Neuron (in vitro differentiated cells): ENCODE measurements around the gene PPP2R2C.

ENCODE experiments used
- H2AFZ ChIP-seq: one replicate; pipeline ENCODE4 v1.6.1; 2013; ENCODE audit warnings: low read depth, mild to moderate bottlenecking, inconsistent platforms, low read length, moderate library complexity
- H3K27me3 ChIP-seq: one replicate; pipeline ENCODE4 v1.6.1; 2013; ENCODE audit warnings: low read length; ENCODE audit not compliant: insufficient read depth
- H3K36me3 ChIP-seq: one replicate; pipeline ENCODE4 v1.6.1; 2013; ENCODE audit warnings: low read length; ENCODE audit not compliant: insufficient read depth
- H3K4me1 ChIP-seq: one replicate; pipeline ENCODE4 v1.6.1; 2013; ENCODE audit warnings: low read length; ENCODE audit not compliant: insufficient read depth
- H3K4me3 ChIP-seq: 2 replicates; pipeline ENCODE4 v1.5.1; 2013; ENCODE audit warnings: mild to moderate bottlenecking, low read length, moderate library complexity
- H3K9me3 ChIP-seq: one replicate; pipeline ENCODE4 v1.6.1; 2013; ENCODE audit warnings: low read length

PPP2R2C gene

DNA sequence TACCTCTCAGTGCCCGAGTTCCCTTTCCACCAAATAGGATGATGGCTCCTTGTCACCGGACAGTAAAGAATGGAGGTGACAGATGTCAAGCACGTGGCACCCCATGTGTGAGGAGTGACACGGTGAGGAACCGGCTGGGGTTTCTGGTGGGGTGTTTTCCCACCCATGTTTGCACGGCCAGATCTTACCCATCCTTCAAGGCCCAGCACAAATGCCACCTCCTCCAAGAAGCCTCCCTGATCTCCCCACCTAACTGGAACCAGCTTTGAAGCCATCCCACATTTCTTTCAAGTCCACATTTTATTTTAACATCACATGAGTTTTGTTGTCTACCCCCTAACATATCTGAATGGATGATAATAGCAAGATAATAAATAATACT, 139.8 kb downstream of the PPP2R2C start:
- no peaks in the 10 kb centered on the region for H3K9me3 ChIP-seq
- H3K4me3 ChIP-seq: no peak overlapping the region
- no peaks in the 10 kb centered on the region for H3K36me3 ChIP-seq
- peaks cover 27% of the 10 kb centered on the region for H3K27me3 ChIP-seq
- no peak overlapping the region for H2AFZ ChIP-seq
- H3K4me1 ChIP-seq: no peaks in the 10 kb centered on the region

DNA sequence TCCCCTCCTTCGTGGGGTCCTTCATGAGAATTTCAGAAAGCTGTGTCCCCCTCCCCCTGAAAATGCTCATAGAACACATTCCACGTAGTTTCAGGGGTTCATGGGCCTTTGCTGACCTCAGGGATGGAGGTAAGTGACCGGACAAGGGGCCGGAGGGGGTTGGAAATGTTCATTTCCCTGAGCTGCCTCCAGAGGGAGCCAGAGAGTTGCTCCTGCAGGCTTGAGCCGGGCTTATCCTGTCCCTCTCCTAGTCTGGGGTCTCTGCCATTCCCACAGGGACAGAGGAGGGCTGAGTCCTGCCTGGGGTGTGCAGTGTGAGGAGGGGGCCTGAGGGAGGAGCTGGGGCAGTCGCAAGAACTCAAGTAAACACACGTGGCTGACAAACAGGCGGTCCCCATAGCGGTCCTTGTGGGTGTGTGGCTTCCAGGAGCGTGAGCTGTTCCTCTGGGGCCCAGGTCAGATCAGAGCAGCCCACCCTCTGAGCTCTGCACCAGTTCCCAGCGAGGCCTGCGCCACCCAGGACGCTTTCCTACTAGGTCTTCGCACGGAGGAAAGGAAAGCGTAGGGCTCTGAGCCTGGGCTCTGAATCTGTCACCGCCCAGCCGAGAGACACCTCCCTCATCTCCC, 140.3 kb downstream of the PPP2R2C start:
- H3K27me3 ChIP-seq: peaks cover 22% of the 10 kb centered on the region
- no peak overlapping the region for H3K4me3 ChIP-seq
- H3K4me1 ChIP-seq: no peaks in the 10 kb centered on the region
- no peaks in the 10 kb centered on the region for H3K36me3 ChIP-seq
- no peaks in the 10 kb centered on the region for H3K9me3 ChIP-seq
- no peak overlapping the region for H2AFZ ChIP-seq

DNA sequence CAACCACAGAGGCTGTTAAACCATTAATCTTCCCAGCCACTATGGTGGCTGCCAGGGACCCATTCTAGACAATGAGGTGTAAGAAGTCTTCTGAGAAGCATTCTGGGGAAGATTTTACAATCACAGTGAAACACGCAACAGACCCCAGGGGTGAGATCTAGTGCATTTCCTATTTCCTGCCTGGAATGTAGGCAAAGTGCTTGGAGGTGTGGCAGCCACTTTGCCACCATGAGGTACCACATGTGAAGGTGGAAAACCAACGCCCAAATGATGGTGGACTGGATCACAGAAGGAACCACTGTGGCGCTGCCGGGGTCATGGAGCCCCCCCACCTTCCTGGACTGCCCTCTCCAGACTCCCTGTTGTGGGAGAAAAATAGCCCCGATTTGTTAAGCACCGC, 140.9 kb downstream of the PPP2R2C start:
- no peak overlapping the region for H3K4me3 ChIP-seq

DNA sequence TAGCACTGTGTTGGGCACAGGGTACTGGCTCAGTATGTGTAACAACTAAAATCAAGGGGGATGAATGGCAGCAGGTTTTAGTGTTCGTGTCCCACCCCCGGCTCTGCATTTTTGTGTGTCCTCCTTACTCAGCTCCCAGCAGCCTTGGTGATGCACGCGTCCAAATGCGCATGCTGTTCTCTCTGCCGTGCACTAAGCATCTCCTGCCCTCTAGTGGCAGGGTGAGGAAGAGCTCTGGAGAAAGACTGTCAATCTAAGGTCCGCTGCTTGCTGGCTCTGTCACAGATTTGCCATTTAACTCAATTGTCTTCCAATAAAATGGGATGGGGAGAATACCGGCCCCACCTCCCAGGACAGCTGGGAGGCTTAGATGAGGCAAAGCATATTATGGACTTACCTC, 141.4 kb downstream of the PPP2R2C start:
- H3K4me3 ChIP-seq: no peak overlapping the region
- H3K36me3 ChIP-seq: no peaks in the 10 kb centered on the region
- H3K4me1 ChIP-seq: no peaks in the 10 kb centered on the region
- no peak overlapping the region for H2AFZ ChIP-seq
- no peaks in the 10 kb centered on the region for H3K9me3 ChIP-seq
- peaks cover 22% of the 10 kb centered on the region for H3K27me3 ChIP-seq

More for the DNA sequence above, 140.9 kb downstream of the PPP2R2C start:
- Histone ChIP-seq H3K36me3 (no peaks in the 10 kb centered on the region), H3K4me1 (no peaks in the 10 kb centered on the region), H3K27me3 (peaks cover 22% of the 10 kb centered on the region), H2AFZ (no peak overlapping the region), H3K9me3 (no peaks in the 10 kb centered on the region)

DNA sequence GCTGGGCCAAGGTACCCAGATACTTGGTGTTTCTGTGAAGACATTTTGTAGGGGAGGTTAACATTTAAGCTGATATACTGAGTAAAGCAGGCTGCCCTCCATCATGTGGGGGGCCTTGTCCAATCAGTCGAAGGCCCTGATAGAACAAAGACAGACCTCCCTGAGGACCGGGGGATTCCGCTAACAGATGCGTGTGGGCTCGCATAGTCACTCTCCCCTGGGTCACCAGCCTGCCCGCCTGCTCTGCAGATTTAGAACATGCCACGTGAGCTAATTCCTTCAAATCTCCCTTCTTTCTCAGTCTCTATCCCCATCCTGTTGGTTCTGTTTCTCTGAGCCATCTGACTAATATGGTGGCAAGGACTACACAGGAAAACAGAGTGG, 142.0 kb downstream of the PPP2R2C start:
- Histone ChIP-seq H2AFZ (no peak overlapping the region), H3K4me1 (peaks cover 6% of the 10 kb centered on the region), H3K27me3 (peaks cover 22% of the 10 kb centered on the region), H3K4me3 (no peak overlapping the region), H3K36me3 (no peaks in the 10 kb centered on the region), H3K9me3 (no peaks in the 10 kb centered on the region)

GRCh38 chr4:6329478-6330383, 142.7 kb downstream of the PPP2R2C start:
- H3K36me3 ChIP-seq: no peaks in the 10 kb centered on the region
- no peak overlapping the region for H3K4me3 ChIP-seq
- no peaks in the 10 kb centered on the region for H3K9me3 ChIP-seq

GRCh38 chr4:6328526-6328925, 143.9 kb downstream of the PPP2R2C start:
- H3K4me3 ChIP-seq: no peak overlapping the region
- H2AFZ ChIP-seq: no peak overlapping the region
- H3K27me3 ChIP-seq: peaks cover 22% of the 10 kb centered on the region
- H3K36me3 ChIP-seq: no peaks in the 10 kb centered on the region
- no peaks in the 10 kb centered on the region for H3K9me3 ChIP-seq
- H3K4me1 ChIP-seq: peaks cover 13% of the 10 kb centered on the region

More at GRCh38 chr4:6329478-6330383, 142.7 kb downstream of the PPP2R2C start:
- no peak overlapping the region for H2AFZ ChIP-seq
- peaks cover 12% of the 10 kb centered on the region for H3K4me1 ChIP-seq
- H3K27me3 ChIP-seq: peaks cover 22% of the 10 kb centered on the region

GRCh38 chr4:6327220-6327917, 145.0 kb downstream of the PPP2R2C start:
- Histone ChIP-seq H3K4me3 (no peak overlapping the region), H3K36me3 (no peaks in the 10 kb centered on the region), H3K27me3 (peaks cover 22% of the 10 kb centered on the region), H2AFZ (no peak overlapping the region), H3K4me1 (peaks cover 13% of the 10 kb centered on the region), H3K9me3 (no peaks in the 10 kb centered on the region)

DNA sequence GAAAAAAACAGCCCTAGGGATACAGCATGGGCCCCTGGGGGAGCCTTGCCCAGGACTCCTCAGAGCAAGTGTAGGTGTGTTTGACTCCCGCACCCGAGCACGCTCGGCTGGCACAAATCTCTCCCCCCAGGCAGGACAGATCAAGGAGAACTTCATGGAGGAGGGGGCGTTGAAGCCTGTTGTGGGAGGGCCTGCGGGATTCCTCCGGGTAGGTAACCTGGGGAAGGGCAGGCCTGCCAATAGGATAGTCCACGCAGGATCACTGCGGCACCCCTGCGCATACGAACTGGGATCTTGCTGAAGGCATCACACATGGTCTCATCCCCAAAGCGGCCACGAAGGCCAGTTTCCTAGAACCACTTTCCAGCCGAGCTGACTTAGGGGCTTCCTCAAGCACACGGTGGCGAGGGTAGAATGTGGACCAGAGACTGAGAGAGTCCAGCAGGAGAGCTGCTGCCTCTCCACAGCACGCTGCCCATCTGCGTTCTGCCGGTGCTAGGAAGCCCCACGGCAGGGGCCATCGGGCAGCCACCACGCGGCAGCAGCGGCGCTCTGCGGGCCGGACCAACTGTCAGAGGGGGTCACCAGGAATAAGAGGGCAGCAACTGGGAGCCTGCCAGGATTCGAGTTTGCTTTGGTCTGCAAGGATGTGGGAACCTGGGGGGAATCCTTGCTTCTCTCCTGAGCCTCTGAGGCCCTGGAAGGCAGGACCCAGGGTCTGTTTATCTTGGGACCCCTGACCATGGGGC, 145.9 kb downstream of the PPP2R2C start:
- no peak overlapping the region for H2AFZ ChIP-seq
- H3K4me1 ChIP-seq: peaks cover 13% of the 10 kb centered on the region

DNA sequence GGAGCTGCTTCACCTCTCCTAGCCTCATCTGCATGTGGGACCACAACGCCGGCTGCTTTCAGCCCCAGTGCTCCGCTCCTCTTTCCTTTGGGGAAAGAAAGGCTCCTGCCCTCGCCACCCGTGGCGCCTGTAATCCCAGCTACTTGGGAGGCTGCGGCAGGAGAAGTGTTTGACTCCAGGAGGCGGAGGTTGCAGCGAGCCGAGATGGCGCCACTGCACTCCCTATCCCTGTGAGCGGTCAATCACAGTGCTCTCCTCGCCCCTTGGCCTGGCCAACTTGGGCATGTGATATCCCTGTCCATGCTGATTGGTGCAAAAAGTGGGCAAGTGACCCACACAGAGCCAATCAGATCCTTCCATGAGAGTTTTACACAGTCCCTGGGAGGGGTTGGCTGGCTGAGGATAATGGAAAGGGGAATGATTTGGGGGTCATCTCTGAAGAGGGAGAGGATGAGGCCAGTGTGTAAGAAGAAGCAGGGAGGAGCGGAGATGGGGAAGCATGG, 146.6 kb downstream of the PPP2R2C start:
- Histone ChIP-seq H3K9me3 (no peaks in the 10 kb centered on the region), H3K27me3 (peaks cover 22% of the 10 kb centered on the region), H2AFZ (no peak overlapping the region), H3K36me3 (no peaks in the 10 kb centered on the region), H3K4me3 (no peak overlapping the region), H3K4me1 (peaks cover 13% of the 10 kb centered on the region)

More for the DNA sequence above, 145.9 kb downstream of the PPP2R2C start:
- no peak overlapping the region for H3K4me3 ChIP-seq
- no peaks in the 10 kb centered on the region for H3K36me3 ChIP-seq
- H3K27me3 ChIP-seq: peaks cover 22% of the 10 kb centered on the region
- H3K9me3 ChIP-seq: no peaks in the 10 kb centered on the region

GRCh38 chr4:6324999-6325787, 147.2 kb downstream of the PPP2R2C start:
- no peaks in the 10 kb centered on the region for H3K36me3 ChIP-seq
- H2AFZ ChIP-seq: no peak overlapping the region
- H3K9me3 ChIP-seq: no peaks in the 10 kb centered on the region
- H3K27me3 ChIP-seq: peaks cover 22% of the 10 kb centered on the region
- peaks cover 13% of the 10 kb centered on the region for H3K4me1 ChIP-seq
- no peak overlapping the region for H3K4me3 ChIP-seq

DNA sequence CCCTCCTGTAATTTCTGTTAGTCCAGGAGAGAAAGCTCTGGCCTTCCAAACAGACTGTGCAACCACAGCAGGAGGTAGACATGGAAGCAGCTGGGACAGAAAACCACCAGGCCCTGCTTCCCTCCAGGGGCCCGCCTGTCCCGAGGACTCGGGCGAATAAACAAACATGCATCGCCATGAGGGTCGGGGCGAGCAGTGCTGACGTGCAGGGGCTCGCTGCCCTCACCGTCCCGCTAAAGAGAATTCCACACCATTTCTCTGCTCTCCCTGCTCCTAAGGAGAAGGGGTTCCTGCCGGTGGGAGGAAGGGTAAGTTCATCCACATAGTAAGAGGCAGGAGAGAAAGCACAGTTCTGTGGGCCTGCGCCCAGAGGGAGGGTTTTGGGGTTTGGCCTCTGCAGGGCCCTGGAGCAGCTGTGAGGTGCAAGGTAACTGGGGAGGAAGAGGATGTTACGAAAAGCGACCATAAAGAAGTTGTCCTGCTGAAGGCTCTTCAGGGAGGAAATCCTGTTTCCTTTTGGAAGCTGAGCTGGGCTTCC, 147.9 kb downstream of the PPP2R2C start:
- Histone ChIP-seq H2AFZ (no peak overlapping the region), H3K4me3 (no peak overlapping the region), H3K9me3 (peaks cover 2% of the 10 kb centered on the region), H3K4me1 (peaks cover 13% of the 10 kb centered on the region), H3K36me3 (no peaks in the 10 kb centered on the region), H3K27me3 (peaks cover 17% of the 10 kb centered on the region)
